Adrenal gland (tissue), 12 donors: ENCODE results near the gene GRK6. TPM values are rescaled to one million over a fixed set of nuclear protein-coding genes. Genes with fewer than 3 reads are reported as not detected.

ENCODE experiments used
- DNase-seq, 7 donors: peaks; one replicate each; pipeline ENCODE4 v3.0.0-alpha.2; 2019 to 2020
- H3K27ac ChIP-seq, 5 donors: fragments of 200-600 bp; sonication (generic) in 4 of 5; 1 replicate in 3 of 5; 2 replicates in 2 of 5; pipeline versions ENCODE4 v1.5.1 to v1.8.0; 2016 to 2020; ENCODE audit warnings: mild to moderate bottlenecking in 1 of 5
- H3K27me3 ChIP-seq: fragments of 200-600 bp; 2 replicates; pipeline ENCODE4 v1.8.0; 2021
- H3K36me3 ChIP-seq, 2 donors: fragments of 200-600 bp; replicated peaks in 1 of 2; 1 replicate in 1 of 2; 2 replicates in 1 of 2; pipeline versions ENCODE4 v1.5.1 to v1.8.0; 2018 to 2022
- H3K4me1 ChIP-seq, 2 donors: fragments of 200-600 bp; replicated peaks in 1 of 2; 1 replicate in 1 of 2; 2 replicates in 1 of 2; pipeline versions ENCODE4 v1.5.1 to v1.8.0; 2018 to 2021
- H3K4me3 ChIP-seq, 4 donors: fragments of 200-600 bp; sonication (generic) in 3 of 4; one replicate each; pipeline ENCODE4 v1.5.1; 2016 to 2018
- H3K9me3 ChIP-seq, 3 donors: fragments of 200-600 bp; sonication (generic) in 1 of 3; replicated peaks in 1 of 3; 1 replicate in 2 of 3; 2 replicates in 1 of 3; pipeline versions ENCODE4 v1.5.1 to v1.8.0; 2016 to 2021
- CTCF ChIP-seq, 6 experiments: fragments of 450-650 bp in 4 of 6; fragments of 200-600 bp in 2 of 6; sonication (generic) in 1 of 6; IDR thresholded peaks; 1 replicate in 5 of 6; 2 replicates in 1 of 6; pipeline versions ENCODE4 v1.5.1 to v1.8.0; 2016 to 2021; ENCODE audit warnings: antibody characterized with exemption in 6 of 6, mild to moderate bottlenecking in 2 of 6, moderate library complexity in 1 of 6
- POLR2A ChIP-seq, 2 donors: fragments of 450-650 bp; IDR thresholded peaks; one replicate each; pipeline ENCODE4 v1.6.1; 2017; ENCODE audit warnings: antibody characterized with exemption in 2 of 2, mild to moderate bottlenecking in 2 of 2, moderate library complexity in 1 of 2
- WGBS, 4 donors: extraction: QIAGEN DNeasy Blood & Tissue Kit in 2 of 4; methylation state at CpG; one replicate each; pipeline versions ENCODE4 v1.1.5 to v1.1.7; 2013 to 2017; 5-methylcytosine and 5-hydroxymethylcytosine counted together
- intact Hi-C, 2 donors: fragments of 100-400 bp; cut with DNase I; formaldehyde crosslinking; loops; one replicate each; pipeline versions ENCODE4 v1.14.1 to v1.15.0; 2022 to 2023
- polyA plus RNA-seq, 3 donors: library from polyadenylated mRNA; stranded (reverse); fragments of 200-250 nt in 2 of 3; fragments of 350-450 nt in 1 of 3; fragmentation: Illumina TruSeq in 1 of 3; extraction: RNeasy Lipid Tissue Mini Kit (QIAGEN cat#74804) in 1 of 3; gene quantifications; one replicate each; pipeline ENCODE4 v1.2.3, GENCODE V29; 2013 to 2014
- total RNA-seq, 9 donors: library from RNA; depleted of rRNA in 4 of 9; stranded (reverse); fragments of >200 nt in 4 of 9; fragments of 120-200 nt in 1 of 9; fragmentation: NEBNext Ultra II Directional in 1 of 9; extraction: Animal tissue kit (Norgen Biotek cat#: 25700) in 1 of 9; gene quantifications; one replicate each; pipeline versions ENCODE4 v1.1.0 to v1.2.4, GENCODE V29; 2013 to 2023
- donor health status: healthy with polysubstance abuse.
- donor health status: Bipolar disorder and iron deficiency.
- donor health status: DM: yes; HTN: yes; CAD: no.
- donor health status: DM: no; HTN: no; CAD: no.
- donor health status: DM: no; HTN: no; CAD: no.
- donor health status: DM: yes; HTN: yes; CAD: no.

GRK6 gene
- total and polyA plus RNA-seq, 12 donors = 3.5 to 31.9 (median 21.7) TPM

- Histone ChIP-seq H3K4me1 (peaks cover 18 to 20% of the 10 kb centered on the region in 2 donors), H3K36me3 (peaks cover 0 to 12% of the 10 kb centered on the region in 2 donors), H3K27ac (no peak overlapping the region), H3K27me3 (no peaks in the 10 kb centered on the region), H3K4me3 (no peak overlapping the region), H3K9me3 (no peaks in the 10 kb centered on the region)
- no peak for DNase-seq
- intact Hi-C loops = no loop called here
- no peak for TF ChIP-seq CTCF (IDR thresholded peaks at IDR 0.05)
- no peak for TF ChIP-seq POLR2A (IDR thresholded peaks at IDR 0.05)
- 69 to 76% (median 73%) methylated on average over 8 to 10 of the region's 10 CpGs for WGBS, 4 donors
These were observed 18.8 kb downstream of the GRK6 start for GRCh38 chr5:177445052-177445916.

GRCh38 chr5:177445917-177446199 lies 19.4 kb downstream of the GRK6 start:
- intact Hi-C loops = no loop called here
- 23 to 37% (median 28%) methylated on average over 6 to 8 of the region's 8 CpGs for WGBS, 4 donors
- H3K27ac ChIP-seq = no peak overlapping the region

GRCh38 chr5:177446200-177447065 lies 20.0 kb downstream of the GRK6 start, which contains the start of gene PRR7:
PRR7 (plus strand) TSS chr5:177446814; CDS start chr5:177455068, 8,254 bp downstream.
- peak within 1 kb of the TSS in 3 of 5 donors; percentile 33 to 79 (median 71) for H3K27ac ChIP-seq
- peaks cover 18 to 20% of the 10 kb centered on the region in 2 donors for H3K4me1 ChIP-seq
- H3K36me3 ChIP-seq = peaks cover 0 to 6% of the 10 kb centered on the region in 2 donors
- no peaks in the 10 kb centered on the region for H3K9me3 ChIP-seq
- 1 to 2% (median 1%) methylated on average over 9 to 89 of the region's 89 CpGs for WGBS, 4 donors
- intact Hi-C loops = no loop called here
- peak within 1 kb of the TSS in 3 of 4 donors; percentile 7 to 77 (median 13) for H3K4me3 ChIP-seq
- peak; percentile 50 to 76 (median 62) for DNase-seq
- H3K27me3 ChIP-seq = no peaks in the 10 kb centered on the region
- peak in 2 of 6 experiments; percentile 4 to 8 for TF ChIP-seq CTCF (IDR thresholded peaks at IDR 0.05)
- no peak for TF ChIP-seq POLR2A (IDR thresholded peaks at IDR 0.05)

More at GRCh38 chr5:177445917-177446199, 19.4 kb downstream of the GRK6 start:
- TF ChIP-seq CTCF (IDR thresholded peaks at IDR 0.05) (no peak), POLR2A (IDR thresholded peaks at IDR 0.05) (no peak)
- no peak for DNase-seq
- H3K27me3 ChIP-seq = no peaks in the 10 kb centered on the region
- no peaks in the 10 kb centered on the region for H3K9me3 ChIP-seq
- peaks cover 0 to 12% of the 10 kb centered on the region in 2 donors for H3K36me3 ChIP-seq
- H3K4me1 ChIP-seq = peaks cover 18 to 20% of the 10 kb centered on the region in 2 donors
- no peak overlapping the region for H3K4me3 ChIP-seq

GRCh38 chr5:177447066-177447610 lies 20.7 kb downstream of the GRK6 start:
- TF ChIP-seq POLR2A (IDR thresholded peaks at IDR 0.05) (no peak), CTCF (IDR thresholded peaks at IDR 0.05) (no peak)
- Histone ChIP-seq H3K27me3 (no peaks in the 10 kb centered on the region), H3K27ac (peak overlapping the region in 3 of 5 donors; percentile 33 to 79 (median 71)), H3K4me1 (peaks cover 18 to 20% of the 10 kb centered on the region in 2 donors), H3K36me3 (no peaks in the 10 kb centered on the region), H3K9me3 (no peaks in the 10 kb centered on the region), H3K4me3 (peak overlapping the region in 3 of 4 donors; percentile 7 to 77 (median 13))
- DNase-seq = peak; percentile 44 to 76 (median 59)
- WGBS, 4 donors = 0 to 1% (median 0%) methylated on average over 9 to 46 of the region's 52 CpGs; no CpG with 5 or more reads in 1 of the 4 donors
- intact Hi-C loops = no loop called here
